RWPE2 (cell line): ENCODE measurements around the gene TRIM14.

Source experiments
- ATAC-seq: fragments of 200-7000 bp; cut with Tn5 transposase; 3 replicates; pipeline ENCODE4 v1.9.1; 2021; ENCODE audit warnings: low read depth
- DNase-seq: peaks from one replicate; pipeline ENCODE4 v3.0.0-alpha.2; 2020; ENCODE audit warnings: low spot score
- H3K27ac ChIP-seq: fragments of 450-650 bp; 2 replicates; pipeline ENCODE4 v1.5.1; 2017; ENCODE audit warnings: mild to moderate bottlenecking; ENCODE audit not compliant: poor library complexity, severe bottlenecking
- H3K27me3 ChIP-seq: fragments of 250-450 bp; sonication (Bioruptor Pico); 2 replicates; pipeline ENCODE4 v1.5.1; 2021; ENCODE audit warnings: mild to moderate bottlenecking, moderate library complexity; ENCODE audit not compliant: insufficient read depth, poor library complexity, severe bottlenecking
- H3K36me3 ChIP-seq: fragments of 250-450 bp; sonication (Bioruptor Pico); 2 replicates; pipeline ENCODE4 v1.5.1; 2020; ENCODE audit warnings: low read depth, mild to moderate bottlenecking, moderate library complexity
- H3K4me1 ChIP-seq: fragments of 250-450 bp; sonication (Bioruptor Pico); 2 replicates; pipeline ENCODE4 v1.5.1; 2021; ENCODE audit warnings: mild to moderate bottlenecking, moderate library complexity; ENCODE audit not compliant: insufficient read depth, poor library complexity, severe bottlenecking
- H3K4me3 ChIP-seq: fragments of 250-450 bp; sonication (Bioruptor Pico); 2 replicates; pipeline ENCODE4 v1.5.1; 2021; ENCODE audit warnings: mild to moderate bottlenecking, moderate library complexity; ENCODE audit not compliant: severe bottlenecking
- H3K9me3 ChIP-seq: fragments of 250-450 bp; sonication (Bioruptor Pico); 2 replicates; pipeline ENCODE4 v1.5.1; 2021; ENCODE audit warnings: mild to moderate bottlenecking, moderate library complexity; ENCODE audit not compliant: severe bottlenecking
- CTCF ChIP-seq: fragments of 450-650 bp; IDR thresholded peaks from one replicate; pipeline ENCODE4 v1.5.1; 2017; ENCODE audit warnings: mild to moderate bottlenecking, moderate library complexity; ENCODE audit not compliant: poor library complexity, severe bottlenecking

The TRIM14 gene

GRCh38 chr9:98067184-98067583, 51.8 kb downstream of the TRIM14 start:
- no peak for TF ChIP-seq CTCF
- no peak overlapping the region for H3K27ac ChIP-seq
- H3K9me3 ChIP-seq: no peaks in the 10 kb centered on the region
- H3K36me3 ChIP-seq: peaks cover 74% of the 10 kb centered on the region
- no peaks in the 10 kb centered on the region for H3K27me3 ChIP-seq
- no peaks in the 10 kb centered on the region for H3K4me1 ChIP-seq
- DNase-seq: no peak
- ATAC-seq: no peak
- H3K4me3 ChIP-seq: no peak overlapping the region

GRCh38 chr9:98066235-98066634, 52.8 kb downstream of the TRIM14 start:
- Histone ChIP-seq H3K9me3 (no peaks in the 10 kb centered on the region), H3K36me3 (peaks cover 76% of the 10 kb centered on the region), H3K4me3 (no peak overlapping the region), H3K27ac (no peak overlapping the region), H3K27me3 (no peaks in the 10 kb centered on the region), H3K4me1 (no peaks in the 10 kb centered on the region)
- no peak for DNase-seq
- ATAC-seq: no peak
- no peak for TF ChIP-seq CTCF

GRCh38 chr9:98064623-98065392, 54.2 kb downstream of the TRIM14 start:
- H3K36me3 ChIP-seq: peaks cover 82% of the 10 kb centered on the region
- no peak for ATAC-seq
- H3K27ac ChIP-seq: no peak overlapping the region
- TF ChIP-seq CTCF: no peak
- no peaks in the 10 kb centered on the region for H3K4me1 ChIP-seq
- H3K4me3 ChIP-seq: no peak overlapping the region
- no peaks in the 10 kb centered on the region for H3K27me3 ChIP-seq
- H3K9me3 ChIP-seq: no peaks in the 10 kb centered on the region
- no peak for DNase-seq

- H3K4me1 ChIP-seq: peaks cover 6% of the 10 kb centered on the region
- DNase-seq: no peak
- H3K9me3 ChIP-seq: no peaks in the 10 kb centered on the region
- TF ChIP-seq CTCF: no peak
- H3K27me3 ChIP-seq: no peaks in the 10 kb centered on the region
- no peak overlapping the region for H3K4me3 ChIP-seq
- no peak overlapping the region for H3K27ac ChIP-seq
- peaks cover 71% of the 10 kb centered on the region for H3K36me3 ChIP-seq
- ATAC-seq: no peak
These were observed 56.9 kb downstream of the TRIM14 start for GRCh38 chr9:98062161-98062560.

- H3K4me1 ChIP-seq: peaks cover 6% of the 10 kb centered on the region
- peak overlapping the region; percentile 48 for H3K27ac ChIP-seq
- no peaks in the 10 kb centered on the region for H3K27me3 ChIP-seq
- no peak for ATAC-seq
- H3K9me3 ChIP-seq: no peaks in the 10 kb centered on the region
- TF ChIP-seq CTCF: no peak
- H3K36me3 ChIP-seq: peaks cover 27% of the 10 kb centered on the region
- H3K4me3 ChIP-seq: peak overlapping the region; percentile 84
- no peak for DNase-seq
These were observed 61.8 kb downstream of the TRIM14 start for GRCh38 chr9:98057138-98057799.
